K562 (cell line): ENCODE data around the gene C4orf50. TPM values are rescaled to one million over a fixed set of nuclear protein-coding genes. Genes with fewer than 3 reads are reported as not detected.

ENCODE experiments used
- ATAC-seq: fragments of 200-7000 bp; cut with Tn5 transposase; 3 replicates; pipeline ENCODE4 v1.9.1; 2020; ENCODE audit warnings: moderate library complexity
- BruUV-seq: library from RNA; stranded (reverse); fragments of 400-500 nt; replicated peaks from 2 replicates; lab custom pipeline; 2021; lab: Mats Ljungman, UMichigan
- CTCF ChIA-PET: fragments of 300-600 bp; formaldehyde crosslinking; extraction: SDS; loops from one replicate; lab custom pipeline; 2021; ENCODE audit warnings: low intra/inter-chr PET ratio; lab: Yijun Ruan, JAX
- POLR2A ChIA-PET: fragments of 300-600, 350-650 bp; sonication (Branson Sonifier 250); formaldehyde crosslinking; extraction: SDS; loops from one replicate; lab custom pipeline; 2021; ENCODE audit warnings: antibody characterized with exemption, inconsistent platforms; lab: Yijun Ruan, JAX
- DNase-seq, 4 experiments: peaks; one replicate each; pipeline versions ENCODE4 v3.0.0 to v3.0.0-alpha.2; 2011 to 2018; ENCODE audit warnings: low spot score in 3 of 4, mixed read lengths in 3 of 4; ENCODE audit errors: extremely low read depth in 1 of 4
- FAIRE-seq: peaks from 2 replicates; lab custom pipeline; 2011; peaks lifted over from hg19 to GRCh38; lab: Jason Lieb, UNC
- H2AFZ ChIP-seq: 2 replicates; pipeline ENCODE4 v1.6.0; 2011; ENCODE audit warnings: low read depth, low read length, control low read depth, inconsistent platforms
- H3K27ac ChIP-seq: fragments of 200-600 bp; 3 replicates; pipeline ENCODE4 v1.8.0; 2011; ENCODE audit warnings: low read depth, mild to moderate bottlenecking, control low read depth, inconsistent platforms, low read length, moderate library complexity, mixed read lengths; ENCODE audit errors: extremely low read depth
- H3K27me3 ChIP-seq, 2 experiments: fragments of 300-600 bp in 1 of 2; 2 replicates in 1 of 2; 3 replicates in 1 of 2; pipeline versions ENCODE4 v1.6.0 to v1.8.0; 2011; ENCODE audit warnings: inconsistent platforms in 2 of 2, low read length in 2 of 2, mild to moderate bottlenecking in 1 of 2, mixed read lengths in 1 of 2, moderate library complexity in 1 of 2; ENCODE audit not compliant: control insufficient read depth in 2 of 2, insufficient read depth in 2 of 2
- H3K36me3 ChIP-seq: fragments of 300-600 bp; 3 replicates; pipeline ENCODE4 v1.8.0; 2011; ENCODE audit warnings: mild to moderate bottlenecking, low read length, inconsistent platforms; ENCODE audit not compliant: control insufficient read depth, insufficient read depth
- H3K4me1 ChIP-seq, 2 experiments: fragments of 200-600 bp in 1 of 2; replicated peaks in 1 of 2; 2 replicates in 1 of 2; 3 replicates in 1 of 2; pipeline versions ENCODE4 v1.5.1 to v1.8.0; 2011; ENCODE audit warnings: inconsistent platforms in 2 of 2, low read length in 2 of 2, mild to moderate bottlenecking in 1 of 2, mixed read lengths in 1 of 2, moderate library complexity in 1 of 2; ENCODE audit not compliant: control insufficient read depth in 2 of 2, insufficient read depth in 2 of 2
- H3K4me2 ChIP-seq: 2 replicates; pipeline ENCODE4 v1.6.1; 2011; ENCODE audit warnings: low read length, control low read depth, inconsistent platforms, mixed read lengths; ENCODE audit not compliant: insufficient read depth
- H3K4me3 ChIP-seq: fragments of 200-600 bp; sonication (generic), shearing (Covaris generic); 2 replicates; pipeline ENCODE4 v1.5.1; 2016; ENCODE audit warnings: control low read depth, inconsistent platforms
- H3K79me2 ChIP-seq: fragments of 200-600 bp; 3 replicates; pipeline ENCODE4 v1.8.0; 2011; ENCODE audit warnings: low read length, inconsistent platforms; ENCODE audit not compliant: control insufficient read depth, insufficient read depth
- H3K9ac ChIP-seq, 2 experiments: 2 replicates each; pipeline versions ENCODE4 v1.6.0 to v1.6.1; 2011; ENCODE audit warnings: low read depth in 2 of 2, low read length in 2 of 2, control low read depth in 1 of 2, inconsistent platforms in 1 of 2, mild to moderate bottlenecking in 1 of 2, mixed read lengths in 1 of 2; ENCODE audit not compliant: insufficient read depth in 1 of 2
- H3K9me1 ChIP-seq: one replicate; pipeline ENCODE4 v1.6.0; 2011; ENCODE audit warnings: inconsistent platforms, mild to moderate bottlenecking, low read length, moderate library complexity; ENCODE audit not compliant: control insufficient read depth, insufficient read depth
- H3K9me3 ChIP-seq: replicated peaks from 2 replicates; pipeline ENCODE4 v1.5.1; 2011; ENCODE audit warnings: low read depth, low read length, inconsistent platforms; ENCODE audit not compliant: control insufficient read depth, insufficient read depth
- H4K20me1 ChIP-seq: replicated peaks from 2 replicates; pipeline ENCODE4 v1.6.1; 2011; ENCODE audit warnings: low read length, inconsistent platforms, mixed read lengths; ENCODE audit not compliant: control insufficient read depth, insufficient read depth
- BCL6 ChIP-seq: fragments of 250-450 bp; sonication (Bioruptor Pico); IDR thresholded peaks from 2 replicates; pipeline ENCODE4 v1.4.0; 2020
- BCOR ChIP-seq: fragments of 450-650 bp; IDR thresholded peaks from 2 replicates; pipeline ENCODE4 v1.6.1; 2016
- BRD9 ChIP-seq: fragments of 450-650 bp; IDR thresholded peaks from 2 replicates; pipeline ENCODE4 v1.6.1; 2018; ENCODE audit warnings: low read depth; ENCODE audit not compliant: partially characterized antibody
- DIDO1 ChIP-seq: fragments of 450-650 bp; IDR thresholded peaks from 2 replicates; pipeline ENCODE4 v1.6.1; 2016; ENCODE audit warnings: low read depth, missing biosample characterization, missing genetic modification characterization
- GMEB1 ChIP-seq: fragments of 250-450 bp; sonication (Bioruptor Pico); IDR thresholded peaks from 2 replicates; pipeline ENCODE4 v1.4.0; 2020; ENCODE audit warnings: mild to moderate bottlenecking
- HDAC3 ChIP-seq: fragments of 450-650 bp; IDR thresholded peaks from 2 replicates; pipeline ENCODE4 v1.6.1; 2018; ENCODE audit warnings: borderline replicate concordance, mild to moderate bottlenecking, moderate library complexity; ENCODE audit not compliant: partially characterized antibody
- HMBOX1 ChIP-seq: sonication (generic); IDR thresholded peaks from 2 replicates; pipeline ENCODE4 v1.6.1; 2016
- MCM5 ChIP-seq: fragments of 450-650 bp; IDR thresholded peaks from 2 replicates; pipeline ENCODE4 v1.6.1; 2016; ENCODE audit warnings: low read depth
- PTTG1 ChIP-seq: fragments of 450-650 bp; IDR thresholded peaks from 2 replicates; pipeline ENCODE4 v1.6.1; 2016; ENCODE audit warnings: low read depth, mild to moderate bottlenecking, missing genetic modification characterization, missing compliant biosample characterization
- TRIM24 ChIP-seq, 2 experiments: fragments of 450-650 bp; IDR thresholded peaks; 2 replicates each; pipeline ENCODE4 v1.6.1; 2016
- USF2 ChIP-seq: sonication (generic); formaldehyde crosslinking; IDR thresholded peaks from 2 replicates; pipeline ENCODE4 v1.5.0; 2020; ENCODE audit warnings: missing genetic modification reagents
- ZNF3 ChIP-seq: fragments of 250-450 bp; sonication (Bioruptor Pico); IDR thresholded peaks from 2 replicates; pipeline ENCODE4 v1.5.0; 2021; ENCODE audit warnings: mild to moderate bottlenecking, moderate library complexity
- ZNF586 ChIP-seq: fragments of 450-650 bp; formaldehyde crosslinking; conservative IDR thresholded peaks from 2 replicates; pipeline ENCODE4 v1.4.0; 2020; ENCODE audit warnings: mild to moderate bottlenecking, moderate library complexity
- ZNF589 ChIP-seq: fragments of 200-800 bp; sonication (Bioruptor generic); IDR thresholded peaks from 2 replicates; pipeline ENCODE4 v1.6.1; 2016; ENCODE audit warnings: low read depth, missing genetic modification characterization, missing compliant biosample characterization
- ZSCAN29 ChIP-seq: fragments of 450-650 bp; IDR thresholded peaks from 2 replicates; pipeline ENCODE4 v1.6.1; 2017
- WGBS: fragments of 100-300 bp; shearing (Covaris generic); methylation state at CpG from one replicate; pipeline ENCODE4 v1.1.6; 2016; ENCODE audit warnings: low coverage, mixed read lengths; ENCODE audit not compliant: insufficient coverage; ENCODE audit errors: missing lambda C conversion rate; 5-methylcytosine and 5-hydroxymethylcytosine counted together
- in situ Hi-C: fragments of 300-500 bp; cut with MboI; formaldehyde crosslinking; loops from 4 replicates; pipeline ENCODE4 v1.15.0; 2018; ENCODE audit warnings: inconsistent platforms, mixed read lengths
- intact Hi-C: fragments of 100-400 bp; cut with micrococcal nuclease; formaldehyde crosslinking; loops from 2 replicates; pipeline ENCODE4 v1.14.2; 2022
- polyA plus RNA-seq, 8 experiments: library from polyadenylated mRNA; depleted of rRNA in 4 of 8; stranded (reverse) in 5 of 8; unstranded in 3 of 8; fragments of >200 nt; fragmentation: Nextera tagmentation in 2 of 8; fragmentation: Illumina TruSeq in 1 of 8; extraction: Ambion mirVana in 2 of 8; extraction: Trizol in 1 of 8; gene quantifications; 2 replicates each; pipeline versions ENCODE4 v1.2.1 to v1.2.3, GENCODE V29; 2011 to 2014; ENCODE audit warnings: inconsistent platforms in 1 of 8, missing spikeins in 1 of 8
- total RNA-seq, 7 experiments: library from RNA; depleted of rRNA in 6 of 7; stranded (reverse); fragments of >200 nt in 6 of 7; fragmentation: Illumina TruSeq in 2 of 7; extraction: Trizol in 2 of 7; gene quantifications; 2 replicates each; pipeline versions ENCODE4 v1.2.1 to v1.2.3, GENCODE V29; 2011 to 2021; ENCODE audit warnings: low replicate concordance in 1 of 7

Gene C4orf50
- total and polyA plus RNA-seq, 9 of the 15 experiments (the other 6 are each of a cell fraction or from before 2014, with no cell fraction given), result not detected

DNA sequence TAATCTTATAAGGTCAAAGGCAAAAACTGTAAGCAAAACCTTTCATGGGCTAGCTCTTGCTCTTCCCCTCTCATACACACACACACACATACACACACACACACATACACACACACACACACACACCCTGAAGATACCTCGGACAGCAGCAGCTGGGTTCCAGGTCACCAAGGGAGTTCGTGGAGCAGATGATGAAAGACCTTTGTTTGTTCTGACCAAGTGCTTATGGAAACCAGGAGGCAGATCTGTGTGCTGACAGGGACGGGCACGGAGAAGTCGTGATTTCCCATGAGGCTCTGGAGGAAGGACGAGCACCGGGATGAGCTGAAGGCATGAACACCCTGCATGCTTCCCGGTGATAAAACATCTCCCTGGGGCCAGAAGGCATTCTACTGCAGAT is 90.0 kb downstream of the C4orf50 start (continued):
- no peak for TF ChIP-seq DIDO1

DNA sequence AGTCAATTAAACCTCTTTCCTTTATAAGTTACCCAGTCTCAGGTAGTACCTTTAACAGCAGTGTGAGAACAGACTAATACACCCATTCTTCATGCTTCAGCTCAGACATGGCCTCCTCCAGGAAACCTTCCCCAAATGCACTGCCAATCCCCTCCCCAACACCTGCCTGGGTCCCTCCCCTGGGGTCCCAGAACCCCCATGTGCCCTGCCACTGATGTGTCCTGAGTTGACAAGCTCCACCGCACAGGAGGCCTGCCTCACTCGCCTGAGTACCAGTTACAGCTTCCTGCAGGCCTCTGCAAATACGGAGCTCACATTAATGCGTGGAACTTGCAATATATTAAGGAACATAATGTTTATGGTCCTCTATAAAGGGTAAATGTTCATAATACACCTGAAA is 90.5 kb downstream of the C4orf50 start:
- ChIA-PET POLR2A (interaction anchor here (0.5 to 1.3 kb wide), 5 partner anchors 10 to 677 kb away, joined by 3 to 7 read pairs (median 4); no protein-coding TSS in a partner anchor), CTCF (no interaction called here)
- in situ Hi-C loops, result no loop called here
- Histone ChIP-seq H3K4me3 (no peak overlapping the region), H3K9me3 (no peaks in the 10 kb centered on the region), H3K9me1 (no peaks in the 10 kb centered on the region), H3K9ac (no peak overlapping the region), H3K27ac (no peak overlapping the region)
- ATAC-seq, result no peak
- DNase-seq, result no peak
- 0% methylated on average over 4 of the region's 4 CpGs for WGBS
- no peak for FAIRE-seq
- no TSS peak for BruUV-seq
- TF ChIP-seq DIDO1 (no peak), PTTG1 (no peak), USF2 (CRISPR knock-in tag) (no peak), TRIM24 (IDR thresholded peaks at IDR 0.05) (no peak), ZSCAN29 (no peak), ZNF586 (CRISPR knock-in tag) (no peak), ZNF3 (no peak), BRD9 (no peak), BCOR (no peak), ZNF589 (no peak), MCM5 (no peak), BCL6 (CRISPR knock-in tag) (no peak), HMBOX1 (no peak), GMEB1 (CRISPR knock-in tag) (no peak), HDAC3 (no peak)
- TF ChIP-seq, all 486 proteins: peak for 0
- Histone ChIP-seq H3K79me2 (no peaks in the 10 kb centered on the region), H3K4me1 (no peaks in the 10 kb centered on the region), H3K36me3 (no peaks in the 10 kb centered on the region), H3K27me3 (peaks cover 5 to 28% of the 10 kb centered on the region in 2 experiments; a peak in 3 of 5 replicates), H2AFZ (no peak overlapping the region), H3K4me2 (no peak overlapping the region), H4K20me1 (no peaks in the 10 kb centered on the region)
- intact Hi-C loops, result no loop called here
